ENCODE measurements around the gene DMXL2.
"Not testable (repeated sequence)": the region's sequence is repeated elsewhere in the genome, so short reads cannot be mapped to it uniquely, and the experiment has no call there.

DMXL2 gene

DNA sequence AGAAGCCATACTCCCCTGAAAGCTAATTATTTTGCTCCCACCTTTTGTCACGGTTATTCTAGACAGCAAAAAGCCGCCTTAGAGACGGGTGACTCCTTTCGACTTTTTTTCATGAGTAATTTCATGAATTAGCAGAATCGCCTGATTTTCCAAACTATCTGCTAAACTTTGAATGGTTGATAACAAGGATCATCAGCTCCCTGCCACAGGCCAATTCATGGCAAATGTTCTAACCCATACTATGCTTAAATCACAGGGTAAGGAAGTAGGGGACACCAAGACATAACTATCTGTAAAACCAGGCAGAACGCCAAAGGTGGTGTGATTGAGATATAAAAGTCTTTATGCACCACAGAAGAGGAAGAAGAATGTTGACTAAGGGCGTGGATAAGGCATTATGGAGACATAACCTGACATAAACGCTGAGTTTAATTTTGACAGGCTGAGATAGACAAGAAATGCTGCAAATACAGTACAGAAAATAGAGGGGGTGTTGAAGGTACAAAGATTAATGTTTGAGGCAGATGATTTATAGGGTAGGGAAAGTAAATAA, 891 bp upstream of the DMXL2 start:
- peak; percentile 3 for DNase-seq

DNA sequence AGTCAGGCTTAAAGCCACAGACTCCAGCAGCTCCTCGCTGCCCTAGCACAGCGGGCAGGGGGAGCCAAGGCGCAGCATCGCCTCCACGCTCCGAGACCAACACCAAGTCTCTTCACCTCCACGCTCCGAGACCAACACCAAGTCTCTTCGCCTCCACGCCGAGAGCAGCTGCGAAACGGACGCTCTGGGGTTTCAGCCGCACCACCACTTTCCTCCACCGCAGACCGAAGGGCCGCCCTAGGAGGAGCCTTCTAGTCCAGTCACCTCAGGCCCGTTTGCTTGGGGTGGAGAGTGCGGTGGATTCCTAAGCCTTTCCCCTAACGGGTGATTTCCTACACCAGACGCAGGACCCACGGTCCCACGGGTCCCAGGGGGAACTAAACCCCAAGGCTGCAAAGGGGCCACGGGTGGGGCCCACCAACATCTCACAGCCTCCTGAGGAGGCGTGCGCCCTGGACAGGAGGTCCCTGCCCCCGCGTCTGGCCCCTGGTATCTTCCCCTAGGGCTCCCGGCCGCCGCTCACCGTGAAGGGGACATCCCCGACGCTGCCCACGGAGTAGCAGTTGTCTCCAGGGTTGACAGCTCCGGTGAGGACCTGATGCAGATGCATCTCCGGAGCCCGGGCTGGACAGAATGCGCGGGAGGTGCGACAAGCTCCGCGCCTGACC, 501 bp downstream of the DMXL2 start:
- DNase-seq: peak; percentile 57

GRCh38 chr15:51621155-51621765, 1.3 kb downstream of the DMXL2 start:
- no peak for DNase-seq

DNA sequence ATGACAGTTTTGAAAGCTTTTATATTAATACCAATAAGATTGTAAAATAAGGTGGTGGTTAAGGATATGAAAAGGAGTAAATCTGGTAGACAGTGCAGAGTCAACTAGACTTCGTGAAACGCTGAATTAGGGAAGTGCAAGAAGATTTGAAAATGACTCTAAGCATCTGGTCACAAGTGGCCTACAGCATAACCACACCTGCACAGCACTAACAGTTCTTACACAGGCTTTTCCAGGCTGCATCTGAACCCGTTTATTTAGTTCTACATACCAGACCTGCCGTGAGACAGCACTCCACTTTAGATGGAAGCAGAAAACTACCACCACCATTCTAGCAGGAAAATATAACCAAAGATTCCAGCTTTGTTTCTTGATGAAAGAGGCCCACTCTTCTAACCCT, 1.9 kb downstream of the DMXL2 start:
- DNase-seq: no peak

- DNase-seq: no peak
These were observed 2.4 kb downstream of the DMXL2 start for GRCh38 chr15:51620122-51620521.

DNA sequence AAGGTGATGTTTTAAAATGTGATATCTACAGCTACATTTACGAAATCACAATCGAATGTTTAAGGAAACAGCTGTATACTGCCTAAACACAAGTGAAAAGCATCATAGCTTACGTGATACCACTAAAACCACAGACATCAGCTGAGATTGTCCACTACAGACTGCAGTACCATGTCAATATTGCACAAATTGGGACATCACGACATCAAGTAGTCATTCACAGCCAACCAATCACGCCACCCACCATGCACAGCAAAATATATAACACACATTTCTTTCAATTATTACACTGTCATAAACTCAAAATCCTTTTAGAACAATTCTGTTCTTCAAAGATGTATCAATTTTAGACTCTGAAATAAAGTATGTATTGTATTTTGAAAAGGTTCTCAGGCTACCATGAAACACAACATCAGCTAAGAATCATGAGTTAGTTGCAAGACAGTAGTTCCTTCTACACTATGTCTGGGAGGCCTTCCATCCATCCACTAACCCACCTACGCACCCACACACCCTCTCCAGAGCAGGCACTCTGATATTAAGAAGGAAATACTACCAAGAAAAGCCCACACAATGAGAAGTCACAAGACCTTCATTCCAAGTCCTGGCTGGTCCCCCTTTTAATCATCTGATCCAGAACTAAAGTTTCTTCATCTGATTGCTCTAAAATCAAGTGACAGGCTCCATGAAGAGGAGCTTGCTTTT, 3.1 kb downstream of the DMXL2 start:
- DNase-seq: no peak

- no peak for DNase-seq
These were observed 4.7 kb downstream of the DMXL2 start for GRCh38 chr15:51617886-51618285.

GRCh38 chr15:51613951-51614350, 8.6 kb downstream of the DMXL2 start:
- DNase-seq: no peak

- DNase-seq: not testable (repeated sequence)
These were observed 9.9 kb downstream of the DMXL2 start for GRCh38 chr15:51612669-51613068.

DNA sequence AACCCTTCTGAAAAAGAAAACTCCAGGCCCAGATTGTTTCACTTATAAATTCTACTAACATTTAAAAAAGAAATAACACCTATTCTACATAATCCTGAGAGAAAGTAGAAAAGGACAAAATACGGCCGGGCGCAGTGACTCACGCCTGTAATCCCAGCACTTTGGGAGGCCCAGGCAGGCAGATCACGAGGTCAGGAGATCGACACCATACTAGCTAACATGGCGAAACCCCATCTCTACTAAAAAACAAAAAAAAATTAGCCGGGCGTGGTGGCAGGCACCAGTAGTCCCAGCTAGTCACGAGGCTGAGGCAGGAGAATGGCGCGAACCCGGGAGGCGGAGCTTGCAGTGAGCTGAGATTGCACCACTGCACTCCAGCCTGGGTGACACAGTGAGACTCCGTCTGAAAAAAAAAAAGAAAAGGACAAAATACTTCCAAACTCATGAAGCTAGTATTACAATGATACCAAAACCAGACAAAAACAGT, 19.1 kb downstream of the DMXL2 start:
- not testable (repeated sequence) for DNase-seq

DNA sequence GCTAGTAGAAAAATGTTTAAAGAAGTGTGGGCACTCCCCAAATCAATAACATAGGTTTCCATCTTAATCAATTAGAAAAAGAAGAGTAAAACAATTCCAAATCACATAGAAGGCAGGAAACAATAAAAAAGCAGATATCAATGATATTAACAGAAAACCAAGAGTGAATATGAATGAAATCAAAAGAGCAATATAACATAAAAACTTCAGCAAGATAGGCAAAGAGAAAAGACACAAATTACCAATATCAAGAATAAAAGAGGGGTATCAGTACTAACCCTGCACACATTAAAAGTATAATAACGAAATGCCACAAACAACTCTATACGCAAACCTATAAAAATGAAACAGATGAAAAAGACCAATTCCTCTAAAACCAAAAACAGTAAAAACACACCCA, 19.6 kb downstream of the DMXL2 start:
- DNase-seq: no peak

GRCh38 chr15:51602484-51602883, 20.1 kb downstream of the DMXL2 start:
- DNase-seq: no peak

GRCh38 chr15:51601801-51602200, 20.8 kb downstream of the DMXL2 start:
- no peak for DNase-seq

- no peak for DNase-seq
These were observed 22.5 kb downstream of the DMXL2 start for GRCh38 chr15:51600114-51600513.

GRCh38 chr15:51589881-51590568, 32.5 kb downstream of the DMXL2 start:
- DNase-seq: no peak

DNA sequence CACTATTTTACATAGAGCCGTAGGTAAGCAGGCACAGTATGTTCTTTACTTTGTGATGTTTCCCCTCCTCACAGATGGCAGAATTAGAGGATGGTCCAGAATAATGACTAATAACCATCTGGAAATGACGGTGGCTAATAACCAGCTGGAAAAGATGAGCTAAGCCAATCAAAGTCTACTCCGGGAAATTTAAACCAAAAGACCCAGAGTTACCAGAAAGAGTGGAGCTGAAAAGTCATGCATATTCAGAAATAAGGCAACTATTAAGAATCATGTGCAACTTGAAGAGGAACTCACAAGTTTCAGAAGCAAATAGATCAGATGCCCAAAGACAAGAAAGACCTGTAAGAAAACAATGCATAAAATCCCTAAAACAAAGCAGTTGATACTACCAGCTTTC, 33.6 kb downstream of the DMXL2 start:
- DNase-seq: no peak

DNA sequence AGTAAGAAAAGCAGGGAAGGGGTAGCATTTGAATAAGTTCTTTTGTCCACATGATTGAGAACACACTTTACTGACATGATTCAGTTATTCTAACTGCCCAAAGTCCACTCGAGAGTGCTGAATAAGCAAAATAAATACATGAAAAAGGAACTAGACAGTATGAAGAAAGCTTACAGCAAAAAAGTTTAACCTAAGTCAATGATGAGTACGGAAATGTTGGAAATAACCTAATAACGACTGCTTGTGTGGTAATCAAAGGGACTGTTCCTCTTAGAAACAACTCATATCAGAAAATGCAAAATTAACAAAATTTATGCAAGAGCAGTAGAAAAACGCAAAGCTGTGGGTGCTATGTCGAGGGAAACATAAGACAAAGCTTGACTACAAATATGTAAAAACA, 36.6 kb downstream of the DMXL2 start:
- no peak for DNase-seq

DNA sequence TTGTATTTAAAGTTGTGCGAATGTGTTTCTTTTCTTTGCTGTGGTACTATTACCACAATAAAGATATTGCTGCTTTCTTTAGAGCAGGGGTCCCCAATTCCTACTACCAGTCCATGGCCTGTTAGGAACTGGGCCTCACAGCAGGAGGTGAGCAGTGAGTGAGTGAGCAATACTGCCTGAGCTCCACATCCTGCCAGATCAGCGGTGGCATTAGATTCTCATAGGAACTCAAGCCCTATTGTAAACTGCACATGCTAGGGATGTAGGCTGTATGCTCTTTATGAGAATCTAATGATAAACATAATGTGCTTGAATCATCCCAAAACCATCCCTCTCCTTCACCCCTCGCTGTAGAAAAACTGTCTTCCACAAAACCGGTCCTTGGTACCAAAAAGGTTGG, 41.6 kb downstream of the DMXL2 start:
- no peak for DNase-seq

- DNase-seq: no peak
These were observed 42.2 kb downstream of the DMXL2 start for GRCh38 chr15:51580385-51580784.

DNA sequence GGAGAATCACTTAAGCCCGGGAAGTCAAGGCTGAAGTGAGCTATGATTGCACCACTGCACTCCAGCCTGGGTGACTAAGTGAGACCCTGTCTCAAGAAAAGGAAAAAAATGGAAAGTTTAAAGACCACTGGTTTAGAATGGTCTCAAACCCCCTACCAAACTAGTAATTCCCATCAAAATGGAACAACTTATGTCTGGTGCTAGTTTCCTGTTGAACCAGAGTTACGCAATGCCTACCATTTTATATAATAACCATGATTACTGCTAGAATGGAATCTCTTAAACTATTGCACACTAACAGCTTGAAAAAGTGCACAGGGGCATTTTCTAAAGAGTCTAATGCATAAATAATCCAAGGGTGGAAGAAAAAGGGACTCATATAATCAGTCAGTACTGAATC, 43.6 kb downstream of the DMXL2 start:
- DNase-seq: no peak

- no peak for DNase-seq
These were observed 44.8 kb downstream of the DMXL2 start for GRCh38 chr15:51577636-51578304.

GRCh38 chr15:51576911-51577500, 45.6 kb downstream of the DMXL2 start:
- peak; percentile 30 for DNase-seq

Data from fibroblast of skin of scalp (primary cell).